HCT116 (cell line): ENCODE results near the gene ELN. TPM values are rescaled to one million over a fixed set of nuclear protein-coding genes. Genes with fewer than 3 reads are reported as not detected.

Experiments used
- ATAC-seq: fragments of 200-7000 bp; cut with Tn5 transposase; 2 replicates; pipeline ENCODE4 v1.9.1; 2020; ENCODE audit warnings: mild to moderate bottlenecking, moderate library complexity
- BruUV-seq: library from RNA; stranded (reverse); fragments of 400-500 nt; replicated peaks from 2 replicates; lab custom pipeline; 2021; lab: Mats Ljungman, UMichigan
- CTCF ChIA-PET: fragments of 300-600 bp; sonication (Branson Sonifier 250); formaldehyde crosslinking; loops from one replicate; lab custom pipeline; 2021; ENCODE audit warnings: antibody characterized with exemption; lab: Charles Lee
- POLR2A ChIA-PET: fragments of 300-600, 350-600 bp; sonication (Branson Sonifier 250); formaldehyde crosslinking; loops from one replicate; lab custom pipeline; 2021; ENCODE audit warnings: antibody characterized with exemption; lab: Charles Lee
- RAD21 ChIA-PET, 2 experiments: fragments of 300-600 bp; sonication (Branson Sonifier 250); formaldehyde crosslinking; loops; one replicate each; lab custom pipeline; 2023; ENCODE audit warnings: low total read pairs in 2 of 2; ENCODE audit not compliant: uncharacterized antibody in 2 of 2, unreplicated experiment in 2 of 2, low non-redundant PET in 1 of 2; lab: Charles Lee
- DNase-seq: peaks from one replicate; pipeline ENCODE4 v3.0.0-alpha.2; 2010; ENCODE audit warnings: low read depth, low spot score
- H2AFZ ChIP-seq: fragments of 200-600 bp; shearing (Covaris generic), sonication (generic); 2 replicates; pipeline ENCODE4 v1.6.1; 2017; ENCODE audit warnings: low read depth, mixed run types, mixed read lengths, antibody characterized with exemption, low read length; ENCODE audit not compliant: poor library complexity, severe bottlenecking
- H3K27ac ChIP-seq: 2 replicates; pipeline ENCODE4 v1.5.1; 2012; ENCODE audit warnings: low read depth, low read length
- H3K27me3 ChIP-seq: fragments of 200-600 bp; sonication (generic); 2 replicates; pipeline ENCODE4 v1.6.1; 2016; ENCODE audit warnings: mixed run types, low read length, mixed read lengths; ENCODE audit not compliant: insufficient read depth
- H3K36me3 ChIP-seq, 2 experiments: fragments of 200-500 bp in 1 of 2; fragments of 200-600 bp in 1 of 2; sonication (Bioruptor generic) in 1 of 2; sonication (generic) in 1 of 2; 2 replicates each; pipeline versions ENCODE4 v1.5.1 to v1.6.1; 2014 to 2016; ENCODE audit warnings: low read length in 2 of 2, inconsistent platforms in 1 of 2, mixed read lengths in 1 of 2, mixed run types in 1 of 2; ENCODE audit not compliant: insufficient read depth in 2 of 2, control insufficient read depth in 1 of 2
- H3K4me1 ChIP-seq, 2 experiments: fragments of 200-600 bp in 1 of 2; sonication (generic) in 1 of 2; 2 replicates each; pipeline versions ENCODE4 v1.5.1 to v1.6.1; 2012 to 2017; ENCODE audit warnings: low read length in 2 of 2, inconsistent platforms in 1 of 2, mild to moderate bottlenecking in 1 of 2, mixed read lengths in 1 of 2, mixed run types in 1 of 2, moderate library complexity in 1 of 2; ENCODE audit not compliant: insufficient read depth in 2 of 2, control insufficient read depth in 1 of 2
- H3K4me2 ChIP-seq: fragments of 200-600 bp; sonication (generic); 2 replicates; pipeline ENCODE4 v1.6.1; 2017; ENCODE audit warnings: mixed run types, low read length, mixed read lengths
- H3K4me3 ChIP-seq, 2 experiments: fragments of 200-600 bp in 1 of 2; sonication (generic) in 1 of 2; replicated peaks in 1 of 2; 2 replicates each; pipeline ENCODE4 v1.5.1; 2011 to 2016; ENCODE audit warnings: low read length in 2 of 2, control low read depth in 1 of 2, low read depth in 1 of 2, mild to moderate bottlenecking in 1 of 2, mixed read lengths in 1 of 2, mixed run types in 1 of 2
- H3K79me2 ChIP-seq: fragments of 200-600 bp; sonication (generic); 2 replicates; pipeline ENCODE4 v1.6.1; 2017; ENCODE audit warnings: mild to moderate bottlenecking, mixed run types, low read length, moderate library complexity, mixed read lengths; ENCODE audit not compliant: insufficient read depth
- H3K9ac ChIP-seq: fragments of 200-600 bp; sonication (generic); 2 replicates; pipeline ENCODE4 v1.6.1; 2016; ENCODE audit warnings: low read length, mixed read lengths
- H3K9me2 ChIP-seq: fragments of 200-600 bp; sonication (generic), shearing (Covaris generic); 2 replicates; pipeline ENCODE4 v1.6.1; 2017; ENCODE audit warnings: mixed run types, mild to moderate bottlenecking, moderate library complexity; ENCODE audit not compliant: insufficient read depth
- H3K9me3 ChIP-seq, 2 experiments: fragments of 200-500 bp in 1 of 2; fragments of 200-600 bp in 1 of 2; sonication (Bioruptor generic) in 1 of 2; sonication (generic) in 1 of 2; 2 replicates each; pipeline ENCODE4 v1.6.1; 2014 to 2017; ENCODE audit warnings: low read length in 2 of 2, mixed read lengths in 2 of 2, inconsistent platforms in 1 of 2, low read depth in 1 of 2, mild to moderate bottlenecking in 1 of 2, mixed run types in 1 of 2, moderate library complexity in 1 of 2; ENCODE audit not compliant: control insufficient read depth in 1 of 2, insufficient read depth in 1 of 2
- H4K20me1 ChIP-seq: fragments of 200-600 bp; sonication (generic), shearing (Covaris generic); 2 replicates; pipeline ENCODE4 v1.6.1; 2017; ENCODE audit warnings: mixed run types, mild to moderate bottlenecking, moderate library complexity; ENCODE audit not compliant: insufficient read depth
- CEBPB ChIP-seq: IDR thresholded peaks from 2 replicates; pipeline ENCODE4 v1.6.1; 2012; ENCODE audit warnings: low read depth
- EGR1 ChIP-seq: IDR thresholded peaks from 2 replicates; pipeline ENCODE4 v1.6.1; 2012; ENCODE audit warnings: low read depth
- ELF1 ChIP-seq: IDR thresholded peaks from 2 replicates; pipeline ENCODE4 v1.6.1; 2012; ENCODE audit warnings: low read depth, borderline replicate concordance
- EZH2 ChIP-seq: fragments of 200-600 bp; sonication (generic); IDR thresholded peaks from 2 replicates; pipeline ENCODE4 v1.6.1; 2017; ENCODE audit warnings: antibody characterized with exemption, mixed run types
- EZH2phosphoT487 ChIP-seq: fragments of 200-600 bp; IDR thresholded peaks from 2 replicates; pipeline ENCODE4 v1.6.1; 2018; ENCODE audit warnings: antibody characterized with exemption, borderline replicate concordance
- FOSL1 ChIP-seq: IDR thresholded peaks from 2 replicates; pipeline ENCODE4 v1.6.1; 2012; ENCODE audit warnings: low read depth
- JUND ChIP-seq: IDR thresholded peaks from 2 replicates; pipeline ENCODE4 v1.6.1; 2012
- POLR2A ChIP-seq: IDR thresholded peaks from 2 replicates; pipeline ENCODE4 v1.7.0; 2011; ENCODE audit warnings: borderline replicate concordance; ENCODE audit not compliant: insufficient read depth, insufficient read length; ENCODE audit errors: extremely low read depth
- POLR2AphosphoS5 ChIP-seq: IDR thresholded peaks from 2 replicates; pipeline ENCODE4 v1.6.1; 2011; ENCODE audit warnings: mild to moderate bottlenecking, low read depth, low read length, moderate library complexity
- SIN3A ChIP-seq: IDR thresholded peaks from 2 replicates; pipeline ENCODE4 v1.6.1; 2012; ENCODE audit warnings: low read depth
- SP1 ChIP-seq: IDR thresholded peaks from 2 replicates; pipeline ENCODE4 v1.6.1; 2012; ENCODE audit warnings: low read depth
- SRF ChIP-seq: IDR thresholded peaks from 2 replicates; pipeline ENCODE4 v1.6.1; 2012; ENCODE audit warnings: low read depth
- TCF7L2 ChIP-seq: IDR thresholded peaks from 2 replicates; pipeline ENCODE4 v1.7.0; 2011; ENCODE audit warnings: borderline replicate concordance, inconsistent platforms; ENCODE audit not compliant: insufficient read depth, insufficient read length; ENCODE audit errors: extremely low read depth
- YY1 ChIP-seq: IDR thresholded peaks from 2 replicates; pipeline ENCODE4 v1.6.1; 2011; ENCODE audit warnings: low read length, low read depth, moderate library complexity, mild to moderate bottlenecking; ENCODE audit not compliant: insufficient replicate concordance; ENCODE audit errors: extremely low read depth
- ZFX ChIP-seq: fragments of 450-650 bp; IDR thresholded peaks from 2 replicates; pipeline ENCODE4 v1.6.1; 2017
- ZNF274 ChIP-seq: fragments of 200-500 bp; sonication (Bioruptor generic); IDR thresholded peaks from 2 replicates; pipeline ENCODE4 v1.6.1; 2014; ENCODE audit warnings: mild to moderate bottlenecking, low read depth, low read length, inconsistent platforms
- intact Hi-C: fragments of 100-400 bp; cut with micrococcal nuclease; formaldehyde crosslinking; loops from 2 replicates; pipeline ENCODE4 v1.10.0; 2022
- total RNA-seq: library from RNA; stranded (reverse); gene quantifications from one replicate; pipeline ENCODE4 v1.2.1, GENCODE V29; 2021; ENCODE audit not compliant: unreplicated experiment
- TF ChIP-seq, protein P1 (sequence below): IDR thresholded peaks from 2 replicates; pipeline ENCODE4 v1.6.1; 2011; ENCODE audit warnings: mild to moderate bottlenecking, low read length, moderate library complexity; ENCODE audit not compliant: insufficient replicate concordance; ENCODE audit errors: extremely low read depth
- TF ChIP-seq, protein P2 (sequence below): IDR thresholded peaks from 2 replicates; pipeline ENCODE4 v1.6.1; 2012
- TF ChIP-seq, protein P3 (sequence below), 3 experiments: fragments of 200-600 bp in 1 of 3; sonication (generic) in 1 of 3; IDR thresholded peaks in 2 of 3; conservative IDR thresholded peaks in 1 of 3; 2 replicates each; pipeline ENCODE4 v1.5.1; 2012 to 2017; ENCODE audit warnings: low read depth in 2 of 3, low read length in 2 of 3, antibody characterized with exemption in 1 of 3, borderline replicate concordance in 1 of 3, control low read depth in 1 of 3, mild to moderate bottlenecking in 1 of 3, mixed read lengths in 1 of 3, mixed run types in 1 of 3, moderate library complexity in 1 of 3; ENCODE audit not compliant: insufficient read depth in 1 of 3
- TF ChIP-seq, protein P4 (sequence below): IDR thresholded peaks from 2 replicates; pipeline ENCODE4 v1.6.1; 2012

Gene ELN
- total RNA-seq, 1 experiment from 2014 or later = 0.17 TPM

DNA sequence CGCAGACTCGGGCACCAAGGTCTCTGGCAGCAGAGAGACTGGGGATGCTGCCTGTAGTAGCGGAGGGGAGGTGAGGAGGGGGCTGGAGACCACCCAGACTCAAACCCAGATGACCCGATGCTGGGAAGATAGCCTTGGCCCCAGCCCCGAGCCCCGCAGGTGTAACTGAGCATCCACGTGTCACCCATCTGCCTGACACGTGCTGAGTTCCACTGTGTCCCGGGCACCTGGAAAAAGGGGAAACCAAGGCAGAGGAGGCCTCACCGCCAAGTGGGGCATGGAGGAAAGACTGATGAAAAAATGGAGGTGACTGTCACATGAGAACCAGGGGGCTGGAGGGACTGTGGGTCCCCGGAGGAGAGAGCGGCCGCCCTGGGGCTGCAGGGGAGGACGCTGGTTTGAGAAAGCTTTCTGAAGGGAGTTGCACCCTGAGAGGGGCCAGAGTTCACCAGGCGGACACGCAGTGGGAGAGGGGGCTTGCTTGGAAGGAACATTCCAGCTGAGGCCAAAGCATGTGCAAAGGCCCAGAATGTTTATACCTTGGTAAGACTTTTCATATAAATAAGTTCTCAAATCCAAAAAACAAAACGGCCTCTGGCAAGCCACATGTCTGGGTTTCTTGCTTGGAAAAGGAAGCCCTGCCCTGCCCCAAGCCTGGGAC, 27.4 kb upstream of the ELN start:
- no peak overlapping the region for H3K9ac ChIP-seq
- no peak overlapping the region for H3K4me3 ChIP-seq
- RAD21 ChIA-PET = no interaction called here
- CTCF ChIA-PET = no interaction called here
- 0 out of 4 replicates have a peak, but pooled peaks cover 0 to 3% of the 10 kb centered on the region in 2 experiments for H3K9me3 ChIP-seq
- peaks cover 26 to 34% of the 10 kb centered on the region in 2 experiments for H3K4me1 ChIP-seq
- H2AFZ ChIP-seq = no peak overlapping the region
- H3K79me2 ChIP-seq = no peaks in the 10 kb centered on the region
- TF ChIP-seq, protein P1, sequence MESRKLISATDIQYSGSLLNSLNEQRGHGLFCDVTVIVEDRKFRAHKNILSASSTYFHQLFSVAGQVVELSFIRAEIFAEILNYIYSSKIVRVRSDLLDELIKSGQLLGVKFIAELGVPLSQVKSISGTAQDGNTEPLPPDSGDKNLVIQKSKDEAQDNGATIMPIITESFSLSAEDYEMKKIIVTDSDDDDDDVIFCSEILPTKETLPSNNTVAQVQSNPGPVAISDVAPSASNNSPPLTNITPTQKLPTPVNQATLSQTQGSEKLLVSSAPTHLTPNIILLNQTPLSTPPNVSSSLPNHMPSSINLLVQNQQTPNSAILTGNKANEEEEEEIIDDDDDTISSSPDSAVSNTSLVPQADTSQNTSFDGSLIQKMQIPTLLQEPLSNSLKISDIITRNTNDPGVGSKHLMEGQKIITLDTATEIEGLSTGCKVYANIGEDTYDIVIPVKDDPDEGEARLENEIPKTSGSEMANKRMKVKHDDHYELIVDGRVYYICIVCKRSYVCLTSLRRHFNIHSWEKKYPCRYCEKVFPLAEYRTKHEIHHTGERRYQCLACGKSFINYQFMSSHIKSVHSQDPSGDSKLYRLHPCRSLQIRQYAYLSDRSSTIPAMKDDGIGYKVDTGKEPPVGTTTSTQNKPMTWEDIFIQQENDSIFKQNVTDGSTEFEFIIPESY = no peak
- TF ChIP-seq, protein P2, sequence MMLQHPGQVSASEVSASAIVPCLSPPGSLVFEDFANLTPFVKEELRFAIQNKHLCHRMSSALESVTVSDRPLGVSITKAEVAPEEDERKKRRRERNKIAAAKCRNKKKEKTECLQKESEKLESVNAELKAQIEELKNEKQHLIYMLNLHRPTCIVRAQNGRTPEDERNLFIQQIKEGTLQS = no peak
- TF ChIP-seq SIN3A = no peak
- TF ChIP-seq POLR2A = no peak
- TF ChIP-seq SRF = no peak
- TF ChIP-seq EZH2 = no peak
- TF ChIP-seq EGR1 = no peak
- TF ChIP-seq ELF1 = no peak
- no peak for TF ChIP-seq ZNF274
- no peak for TF ChIP-seq TCF7L2
- TF ChIP-seq, protein P3, sequence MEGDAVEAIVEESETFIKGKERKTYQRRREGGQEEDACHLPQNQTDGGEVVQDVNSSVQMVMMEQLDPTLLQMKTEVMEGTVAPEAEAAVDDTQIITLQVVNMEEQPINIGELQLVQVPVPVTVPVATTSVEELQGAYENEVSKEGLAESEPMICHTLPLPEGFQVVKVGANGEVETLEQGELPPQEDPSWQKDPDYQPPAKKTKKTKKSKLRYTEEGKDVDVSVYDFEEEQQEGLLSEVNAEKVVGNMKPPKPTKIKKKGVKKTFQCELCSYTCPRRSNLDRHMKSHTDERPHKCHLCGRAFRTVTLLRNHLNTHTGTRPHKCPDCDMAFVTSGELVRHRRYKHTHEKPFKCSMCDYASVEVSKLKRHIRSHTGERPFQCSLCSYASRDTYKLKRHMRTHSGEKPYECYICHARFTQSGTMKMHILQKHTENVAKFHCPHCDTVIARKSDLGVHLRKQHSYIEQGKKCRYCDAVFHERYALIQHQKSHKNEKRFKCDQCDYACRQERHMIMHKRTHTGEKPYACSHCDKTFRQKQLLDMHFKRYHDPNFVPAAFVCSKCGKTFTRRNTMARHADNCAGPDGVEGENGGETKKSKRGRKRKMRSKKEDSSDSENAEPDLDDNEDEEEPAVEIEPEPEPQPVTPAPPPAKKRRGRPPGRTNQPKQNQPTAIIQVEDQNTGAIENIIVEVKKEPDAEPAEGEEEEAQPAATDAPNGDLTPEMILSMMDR (IDR thresholded peaks at IDR 0.05 in 2 of 3, conservative IDR thresholded peaks at IDR 0.05 in 1 of 3; ENCODE audit: borderline replicate concordance in 1 of 3, insufficient read depth in 1 of 3, low read depth in 2 of 3, low read length in 2 of 3) = no peak
- TF ChIP-seq CEBPB = no peak
- no peak for TF ChIP-seq EZH2phosphoT487
- no peak for TF ChIP-seq JUND
- TF ChIP-seq SP1 = no peak
- TF ChIP-seq ZFX = no peak
- TF ChIP-seq YY1 = no peak
- TF ChIP-seq, protein P4, sequence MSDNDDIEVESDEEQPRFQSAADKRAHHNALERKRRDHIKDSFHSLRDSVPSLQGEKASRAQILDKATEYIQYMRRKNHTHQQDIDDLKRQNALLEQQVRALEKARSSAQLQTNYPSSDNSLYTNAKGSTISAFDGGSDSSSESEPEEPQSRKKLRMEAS = no peak
- TF ChIP-seq FOSL1 = no peak
- TF ChIP-seq POLR2AphosphoS5 = no peak
- no peaks in the 10 kb centered on the region for H3K27me3 ChIP-seq
- POLR2A ChIA-PET = no interaction called here
- no peaks in the 10 kb centered on the region for H3K36me3 ChIP-seq
- no peak overlapping the region for H3K4me2 ChIP-seq
- H3K27ac ChIP-seq = no peak overlapping the region
- intact Hi-C loops = no loop called here
- no TSS peak for BruUV-seq
- H3K9me2 ChIP-seq = no peaks in the 10 kb centered on the region
- no peak for DNase-seq
- ATAC-seq = no peak
- no peaks in the 10 kb centered on the region for H4K20me1 ChIP-seq
